Mucosa of descending colon (tissue), 3 donors: ENCODE measurements around the gene NDUFA13. TPM values are rescaled to one million over a fixed set of nuclear protein-coding genes. Genes with fewer than 3 reads are reported as not detected.

Experiments used
- ATAC-seq: fragments of 200-7000 bp; cut with Tn5 transposase; one replicate; pipeline ENCODE4 v1.9.1; 2020; ENCODE audit warnings: mild to moderate bottlenecking, moderate library complexity
- DNase-seq, 3 donors: peaks; one replicate each; pipeline ENCODE4 v3.0.0-alpha.2; 2020
- H3K36me3 ChIP-seq: fragments of 200-600 bp; one replicate; pipeline ENCODE4 v1.8.0; 2021; ENCODE audit warnings: low read depth, mild to moderate bottlenecking
- H3K4me1 ChIP-seq: fragments of 200-600 bp; one replicate; pipeline ENCODE4 v1.8.0; 2021; ENCODE audit warnings: low read depth, mild to moderate bottlenecking
- H3K4me3 ChIP-seq: fragments of 200-600 bp; one replicate; pipeline ENCODE4 v1.8.0; 2021; ENCODE audit warnings: mild to moderate bottlenecking
- H3K9me3 ChIP-seq: fragments of 200-600 bp; one replicate; pipeline ENCODE4 v1.8.0; 2021; ENCODE audit warnings: mild to moderate bottlenecking
- CTCF ChIP-seq: fragments of 200-600 bp; IDR thresholded peaks from one replicate; pipeline ENCODE4 v1.8.0; 2022; ENCODE audit warnings: antibody characterized with exemption, mild to moderate bottlenecking
- intact Hi-C, 2 donors: fragments of 100-400 bp; cut with DNase I in 1 of 2; cut with micrococcal nuclease in 1 of 2; formaldehyde crosslinking; loops; one replicate each; pipeline versions ENCODE4 v1.11.0 to v1.11.1; 2022; cut with DNase I, micrococcal nuclease
- total RNA-seq, 3 donors: library from RNA; stranded (reverse); fragmentation: NEBNext Ultra II Directional in 2 of 3; extraction: Animal tissue kit (Norgen Biotek cat#: 25700) in 2 of 3; gene quantifications; one replicate each; pipeline versions ENCODE4 v1.2.1 to v1.2.4, GENCODE V29; 2021 to 2023
- donor health status: DM: no; HTN: no; CAD: no; lungs with moderate emphysema.
- donor health status: DM: no; HTN: no; CAD: no.
- donor health status: DM: no; HTN: yes; CAD: no.

The NDUFA13 gene
- total RNA-seq, 3 donors from 2014 or later: 347 to 437 (median 348) TPM

GRCh38 chr19:19514881-19515641 is 964 bp upstream of the NDUFA13 start, which contains the start of gene TSSK6:
TSSK6 (minus strand) TSS chr19:19515548; CDS start chr19:19515427, 121 bp downstream.
- Histone ChIP-seq H3K36me3 (no peaks in the 10 kb centered on the region), H3K9me3 (no peaks in the 10 kb centered on the region), H3K4me1 (peaks cover 19% of the 10 kb centered on the region), H3K4me3 (peak within 1 kb of the TSS; percentile 59)
- TF ChIP-seq CTCF: no peak
- ATAC-seq (no peak), DNase-seq (peak in 1 of 3 donors; percentile 67)
- intact Hi-C loops: no loop called here

GRCh38 chr19:19517235-19517619 is 1.2 kb downstream of the NDUFA13 start:
- TF ChIP-seq CTCF: no peak
- Histone ChIP-seq H3K9me3 (no peaks in the 10 kb centered on the region), H3K36me3 (no peaks in the 10 kb centered on the region), H3K4me1 (peaks cover 16% of the 10 kb centered on the region), H3K4me3 (no peak overlapping the region)
- intact Hi-C loops: no loop called here
- ATAC-seq (no peak), DNase-seq (no peak)

GRCh38 chr19:19520989-19521388 is 5.0 kb downstream of the NDUFA13 start:
- TF ChIP-seq CTCF: no peak
- Histone ChIP-seq H3K36me3 (no peaks in the 10 kb centered on the region), H3K4me3 (no peak overlapping the region), H3K9me3 (no peaks in the 10 kb centered on the region), H3K4me1 (peaks cover 10% of the 10 kb centered on the region)
- no peak for ATAC-seq
- no peak for DNase-seq
- intact Hi-C loops: no loop called here

- H3K36me3 ChIP-seq: no peaks in the 10 kb centered on the region
- no peak for TF ChIP-seq CTCF
Observed at GRCh38 chr19:19523177-19523576, 7.2 kb downstream of the NDUFA13 start.

GRCh38 chr19:19524053-19524452 is 8.0 kb downstream of the NDUFA13 start:
- intact Hi-C loops: no loop called here
- DNase-seq (no peak), ATAC-seq (no peak)
- H3K9me3 ChIP-seq: no peaks in the 10 kb centered on the region
- H3K4me3 ChIP-seq: no peak overlapping the region
- no peaks in the 10 kb centered on the region for H3K4me1 ChIP-seq
- TF ChIP-seq CTCF: no peak
- H3K36me3 ChIP-seq: no peaks in the 10 kb centered on the region

More at GRCh38 chr19:19523177-19523576, 7.2 kb downstream of the NDUFA13 start:
- ATAC-seq: no peak
- no peak for DNase-seq
- intact Hi-C loops: no loop called here
- Histone ChIP-seq H3K4me1 (peaks cover 3% of the 10 kb centered on the region), H3K4me3 (no peak overlapping the region), H3K9me3 (no peaks in the 10 kb centered on the region)
